T-helper 1 cell treated with Interleukin-12 subunit alpha and Interleukin-12 subunit beta and Interleukin-4 antibody, amounts not matched to agents 30 ng/mL and 1 ng/mL, for 36 hours (primary cell): ENCODE results near the gene ATCAY. TPM values are rescaled to one million over a fixed set of nuclear protein-coding genes. Genes with fewer than 3 reads are reported as not detected.
"Not testable (repeated sequence)": the region's sequence is repeated elsewhere in the genome, so short reads cannot be mapped to it uniquely, and the experiment has no call there.

Experiments used
- intact Hi-C: fragments of 100-400 bp; cut with micrococcal nuclease; formaldehyde crosslinking; loops from one replicate; pipeline ENCODE4 v1.15.1; 2024
- total RNA-seq: library from RNA; stranded (reverse); gene quantifications from 2 replicates; pipeline ENCODE4 v1.2.3, GENCODE V29; 2022

Gene ATCAY
- total RNA-seq, 1 donor from 2014 or later = not detected

DNA sequence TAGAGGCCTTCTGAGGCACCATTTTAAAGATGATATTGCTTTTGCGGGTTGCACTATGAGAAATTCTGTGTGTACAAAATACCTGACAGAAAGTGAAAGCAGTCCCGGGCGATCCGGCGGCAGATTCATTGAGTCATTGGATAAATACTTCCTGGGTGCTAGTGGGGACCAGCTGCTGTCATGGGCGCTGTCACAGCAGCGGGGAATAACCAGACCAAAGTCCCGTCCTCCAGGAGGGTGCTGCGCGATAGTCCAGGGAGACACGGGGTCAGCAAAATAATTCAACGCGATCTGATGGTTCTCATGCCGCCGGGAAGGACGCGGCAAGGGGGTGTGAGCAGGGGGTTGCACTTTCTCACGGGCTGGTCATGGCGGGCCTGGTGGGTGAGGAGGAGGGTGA is 25.2 kb upstream of the ATCAY start:
- intact Hi-C loops = no loop called here

DNA sequence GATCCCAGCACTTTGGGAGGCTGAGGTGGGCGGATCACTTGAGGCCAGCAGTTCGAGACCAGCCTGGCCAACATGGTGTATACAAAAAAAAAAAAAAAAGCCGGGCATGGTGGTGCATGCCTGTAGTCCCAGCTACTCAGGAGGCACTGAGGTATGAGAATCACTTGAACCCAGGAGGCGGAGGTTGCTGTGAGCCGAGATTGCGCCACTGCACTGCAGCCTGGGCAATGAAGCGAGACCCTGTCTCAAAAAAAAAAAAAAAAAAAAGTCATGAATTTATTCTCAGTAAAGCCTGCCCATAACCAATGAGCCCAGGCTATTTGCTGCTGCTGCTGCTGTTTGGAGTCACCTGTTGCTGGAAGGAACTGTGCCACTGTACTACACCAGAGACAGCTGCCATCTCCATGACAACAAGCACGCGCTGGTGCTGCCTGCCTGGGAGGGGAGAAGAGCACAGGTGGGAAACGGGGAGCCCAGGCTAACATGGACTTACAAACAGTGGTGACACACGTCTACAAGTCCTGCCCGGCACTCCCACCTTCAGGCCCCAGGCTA is 23.0 kb upstream of the ATCAY start:
- intact Hi-C loops = no loop called here

DNA sequence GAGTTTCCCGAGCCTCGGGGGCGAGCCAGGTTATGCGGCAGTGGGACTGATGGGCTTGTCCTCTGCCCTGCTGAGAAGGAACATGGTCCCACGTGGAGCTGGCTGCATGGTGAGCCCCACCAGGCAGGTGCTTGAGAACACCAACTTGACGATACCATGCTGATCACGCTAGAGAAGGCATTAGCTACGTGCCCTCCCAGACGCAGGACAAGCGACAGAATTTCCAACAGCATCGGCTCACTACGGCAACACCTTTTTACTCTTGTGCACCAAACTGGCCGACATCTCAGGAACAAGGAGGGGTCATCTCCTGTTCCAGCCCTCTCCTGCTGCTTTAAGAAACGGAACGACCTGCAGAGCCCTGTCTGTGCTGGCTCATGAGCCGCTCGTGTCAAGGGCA is 20.0 kb upstream of the ATCAY start:
- intact Hi-C loops = no loop called here

DNA sequence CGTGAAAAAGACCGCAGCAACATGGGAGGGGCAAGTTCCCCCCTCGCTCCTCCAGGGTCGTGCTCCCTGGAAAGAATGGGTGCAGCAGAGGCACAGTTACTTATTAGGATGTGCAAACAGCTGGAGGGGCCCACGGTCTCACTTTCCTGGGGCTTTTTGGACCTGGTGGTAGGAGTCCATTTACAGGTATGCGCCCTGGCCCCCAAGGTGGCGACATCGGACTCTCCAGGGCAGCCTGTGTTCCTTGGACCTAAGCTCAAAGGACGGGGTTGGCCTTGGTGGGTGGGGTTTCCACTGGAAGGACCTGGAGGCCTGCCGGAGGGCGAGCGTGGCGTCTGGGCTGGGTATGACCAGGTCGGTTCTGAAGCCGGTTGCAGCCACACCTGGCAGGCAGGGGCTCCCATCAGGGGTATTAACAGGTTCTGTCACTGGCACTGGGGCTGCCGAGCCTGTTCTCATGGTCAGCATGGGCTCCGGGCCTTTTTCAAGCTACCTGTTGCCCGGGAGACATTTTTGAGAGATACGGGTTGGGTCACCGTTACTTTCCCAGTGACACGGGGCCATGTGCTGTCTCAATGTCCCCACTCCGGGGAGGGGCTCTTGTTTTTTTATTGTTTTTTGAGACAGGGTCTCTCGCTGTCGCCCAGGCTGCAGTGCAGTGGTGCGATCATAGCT is 17.5 kb upstream of the ATCAY start:
- intact Hi-C loops = no loop called here

DNA sequence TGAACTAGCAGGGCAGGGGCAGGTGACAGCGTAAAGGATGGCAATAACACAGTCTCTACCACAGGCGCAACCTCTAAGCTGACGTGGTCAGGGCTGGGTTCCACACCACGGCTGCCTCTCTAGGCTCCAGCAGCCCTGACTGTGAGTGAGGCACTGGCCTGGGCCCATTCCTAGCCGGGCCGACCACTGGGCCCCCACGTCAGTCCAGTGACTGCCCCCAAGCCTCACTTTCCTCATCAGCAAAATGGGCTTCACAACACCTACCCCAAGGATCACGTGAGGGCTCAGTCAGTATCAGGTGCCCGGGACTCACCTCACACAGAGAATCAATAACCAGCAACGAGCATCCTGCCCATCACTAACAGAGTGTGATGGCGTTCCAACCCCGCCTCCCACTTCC is 16.8 kb upstream of the ATCAY start:
- intact Hi-C loops = no loop called here

DNA sequence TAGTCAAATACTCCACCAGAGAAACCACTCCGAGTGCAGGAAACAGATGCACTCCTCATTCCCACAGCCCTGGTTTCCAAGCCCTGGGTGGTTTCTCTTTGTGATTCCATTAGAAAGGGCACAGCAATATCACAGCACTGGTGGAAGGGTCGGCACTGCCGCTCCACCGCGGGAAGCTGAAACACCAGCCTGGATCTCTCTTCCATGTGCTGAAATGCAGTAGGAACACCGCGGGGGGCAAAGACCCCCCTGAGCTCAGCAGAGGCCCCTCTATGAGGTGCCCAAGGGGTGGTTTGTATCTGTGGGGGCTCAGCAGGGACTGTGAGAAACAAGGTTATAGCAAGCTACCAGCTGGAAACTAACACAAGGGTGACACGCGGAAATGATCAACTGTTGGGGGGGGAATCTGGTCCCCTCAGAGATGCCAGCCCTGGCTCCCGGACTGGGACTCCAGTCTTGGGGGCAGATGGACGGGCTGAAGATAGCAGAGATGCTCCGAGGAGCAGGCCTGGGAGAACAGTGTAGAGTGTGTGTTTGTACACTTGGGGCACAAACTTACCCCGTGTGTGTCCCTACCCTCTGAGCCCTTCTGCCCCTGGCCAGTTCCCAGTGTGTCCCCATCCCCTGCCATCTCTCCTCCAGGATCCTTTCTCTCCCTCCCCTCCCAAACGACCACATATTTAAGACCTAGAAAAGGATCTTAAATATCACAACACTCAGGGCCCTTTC is 13.4 kb upstream of the ATCAY start:
- intact Hi-C loops = no loop called here

DNA sequence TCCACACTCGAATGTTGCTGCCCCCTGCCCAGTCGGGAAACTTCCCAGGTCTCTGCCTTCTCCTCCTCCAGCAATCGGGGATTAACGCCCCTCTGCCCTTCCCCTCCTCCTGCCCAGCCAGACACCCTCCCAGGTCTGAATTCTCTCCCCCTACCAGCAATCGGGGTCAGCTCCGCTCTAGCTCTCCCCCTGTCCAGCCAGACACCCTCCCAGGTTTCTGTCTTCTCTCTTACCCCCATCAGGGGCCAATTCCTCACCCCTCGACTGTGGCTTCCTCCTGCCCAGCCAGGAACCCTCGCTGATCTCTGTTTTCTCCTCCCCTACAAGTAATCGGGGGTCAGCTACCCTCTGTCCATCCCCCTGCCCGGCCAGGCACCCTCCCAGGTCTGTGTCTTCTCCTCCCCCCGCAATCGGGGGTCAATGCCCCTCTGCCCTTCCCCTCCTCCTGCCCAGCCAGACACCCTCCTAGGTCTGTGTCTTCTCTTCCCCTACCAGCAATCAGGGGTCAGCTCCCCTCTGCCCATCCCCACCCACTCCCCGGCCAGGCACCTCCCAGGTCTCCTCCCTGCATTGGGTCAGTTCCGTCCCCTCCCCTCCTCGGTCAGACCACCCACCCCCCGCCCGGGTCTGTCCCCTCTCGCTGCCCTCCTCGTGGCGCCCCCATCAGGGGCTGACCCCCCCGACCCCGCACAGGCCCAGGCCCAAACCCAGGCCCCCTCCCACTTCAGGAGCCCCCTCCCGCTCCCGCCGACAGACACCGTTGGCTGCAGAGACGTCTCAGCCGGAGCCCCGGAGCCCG is 12.3 kb upstream of the ATCAY start:
- intact Hi-C loops = no loop called here

DNA sequence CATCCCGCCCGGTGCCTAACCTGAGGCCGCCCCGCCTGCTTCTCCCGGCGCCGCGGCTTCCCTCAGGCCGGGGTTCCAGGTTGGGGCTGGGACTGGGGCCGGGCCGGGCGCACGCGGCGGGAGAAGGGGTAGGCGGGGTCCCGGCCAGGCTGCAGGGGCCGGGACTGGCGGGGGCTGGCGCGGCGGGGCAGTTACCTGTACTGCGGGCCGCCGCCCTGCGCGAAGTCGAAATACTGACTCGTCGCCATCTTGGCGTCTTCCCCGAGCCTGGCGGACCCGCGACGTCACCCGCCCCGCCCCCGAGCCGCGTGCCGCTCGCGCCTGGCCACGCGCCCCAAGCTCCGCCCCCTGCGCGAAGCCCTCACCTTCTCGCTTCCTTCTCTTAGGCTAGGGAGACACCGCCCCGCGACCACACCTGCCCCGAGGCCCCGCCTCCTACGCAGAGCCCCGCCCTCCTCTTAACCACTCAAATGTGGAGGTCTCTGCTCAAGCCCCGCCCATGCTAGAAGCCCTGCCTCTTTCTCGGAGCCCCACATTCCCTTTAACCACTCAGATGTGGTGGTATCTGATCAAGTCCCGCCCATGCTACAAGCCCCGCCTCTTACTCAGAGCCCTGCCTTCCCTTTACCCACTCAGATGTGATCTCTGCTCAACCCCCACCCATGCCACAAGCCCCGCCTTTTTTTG is 11.6 kb upstream of the ATCAY start, which contains the start of gene ZFR2:
Gene ZFR2 (minus strand): TSS at position 269 of the 687 bp plus-strand sequence. CDS start 21 bp downstream, at position 248.
- intact Hi-C loops = no loop called here

DNA sequence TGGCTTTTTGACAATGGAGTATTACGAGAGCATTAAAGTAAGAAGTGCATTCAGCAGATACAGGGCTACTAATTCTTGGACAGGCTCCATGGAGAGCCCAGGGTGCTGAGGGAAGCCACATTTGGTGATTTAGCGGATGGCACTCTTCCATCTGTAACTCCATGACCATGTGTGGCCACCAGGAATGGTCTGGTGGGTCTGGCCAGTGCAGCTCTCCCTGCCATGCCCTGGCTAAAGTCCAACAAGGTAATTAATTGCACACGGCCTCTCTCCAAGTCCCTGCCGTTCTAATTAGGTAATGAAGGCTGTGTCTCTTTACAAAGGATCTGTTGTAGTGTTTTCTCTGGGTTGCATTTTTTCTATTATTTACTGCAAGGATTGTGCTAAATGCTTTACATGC is 7.3 kb upstream of the ATCAY start:
- intact Hi-C loops = no loop called here

DNA sequence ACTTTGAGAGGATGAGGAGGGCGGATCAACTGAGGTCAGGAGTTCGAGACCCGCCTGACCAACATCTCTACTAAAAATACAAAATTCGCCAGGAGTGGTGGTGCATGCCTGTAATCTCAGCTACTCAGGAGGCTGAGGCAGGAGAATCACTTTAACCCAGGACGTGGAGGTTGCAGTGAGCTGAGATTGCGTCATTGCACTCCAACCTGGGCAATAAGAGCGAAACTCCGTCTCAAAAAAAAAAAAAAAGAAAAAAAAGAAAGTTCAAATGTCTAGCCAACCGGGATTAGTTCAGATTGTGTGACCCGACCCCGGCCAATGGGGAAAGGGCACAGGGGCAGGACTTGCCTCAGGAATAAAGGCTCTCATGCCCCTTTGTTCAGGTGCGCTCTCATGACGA is 5.8 kb upstream of the ATCAY start:
- intact Hi-C loops = not testable (repeated sequence)

DNA sequence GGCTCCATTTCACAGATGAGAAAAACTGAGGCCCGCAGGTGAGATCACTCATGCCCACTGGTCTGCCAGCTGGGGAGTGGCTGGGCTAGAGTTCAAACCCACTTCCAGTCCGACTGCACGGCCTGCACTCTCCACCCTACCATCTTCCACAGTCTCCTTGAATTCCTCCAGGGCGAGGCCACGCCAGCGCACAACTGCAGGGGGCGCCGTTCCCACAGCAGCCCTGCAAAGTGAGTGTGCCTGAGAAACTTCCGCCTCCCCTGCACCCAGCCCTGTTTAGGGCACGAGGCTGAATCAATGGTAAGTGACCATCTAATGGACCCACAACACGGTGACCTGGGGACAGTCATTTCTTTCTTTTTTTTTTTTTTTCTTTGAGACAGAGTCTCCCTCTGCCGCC is 829 bp upstream of the ATCAY start:
- intact Hi-C loops = no loop called here

DNA sequence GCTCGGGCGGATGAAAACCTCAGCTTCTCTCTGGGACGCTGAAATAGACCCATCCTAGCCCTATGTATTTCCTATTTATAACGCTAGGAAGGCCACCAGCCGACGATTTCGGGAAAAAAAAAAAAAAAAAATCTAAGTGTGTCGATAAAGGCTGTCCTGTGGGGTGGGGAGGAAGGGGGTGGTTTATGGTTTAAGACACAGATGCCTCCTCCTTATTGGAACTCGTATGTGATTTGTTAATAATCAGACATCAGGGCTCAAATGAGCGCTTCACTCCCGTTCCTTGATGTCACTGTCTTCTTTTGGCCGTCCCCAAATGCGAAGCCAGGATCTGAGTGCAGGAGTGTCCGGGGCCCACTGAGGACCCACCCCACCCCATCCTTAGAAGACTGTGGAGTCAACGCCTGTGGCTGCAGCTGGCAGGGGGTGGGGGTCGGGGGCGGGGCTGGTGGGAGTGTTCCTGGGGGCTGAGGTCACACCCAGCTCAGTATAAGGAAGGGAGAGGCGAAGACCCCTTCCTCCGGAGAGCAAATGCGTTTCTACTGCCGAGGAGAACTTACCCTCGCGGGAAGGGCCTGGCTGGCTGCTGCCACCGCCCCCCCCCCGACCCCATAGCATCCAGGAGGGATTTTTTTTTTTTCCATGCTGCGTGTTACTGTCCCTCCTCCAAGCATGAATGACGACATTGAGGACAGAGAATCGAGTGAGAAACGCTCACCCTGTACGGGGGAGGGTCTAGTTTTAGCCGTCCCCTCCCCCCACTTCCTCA is 971 bp downstream of the ATCAY start:
- intact Hi-C loops = no loop called here

DNA sequence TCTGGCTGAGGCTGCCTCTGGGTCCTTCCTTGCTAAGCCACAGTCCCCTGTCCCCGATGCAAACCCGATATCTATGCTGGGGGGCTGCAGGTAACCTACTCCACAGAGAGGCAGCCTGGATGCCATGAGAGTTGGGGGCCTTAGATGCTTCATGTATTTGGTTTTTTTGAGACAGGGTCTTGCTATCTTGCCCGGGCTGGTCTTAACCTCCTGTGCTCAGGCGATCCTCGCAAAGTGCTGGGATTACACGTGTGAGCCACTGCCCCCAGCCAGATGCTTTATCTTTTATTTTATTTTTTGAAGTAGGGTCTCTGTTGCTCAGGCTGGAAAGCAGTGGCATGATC is 1.5 kb downstream of the ATCAY start:
- intact Hi-C loops = no loop called here

DNA sequence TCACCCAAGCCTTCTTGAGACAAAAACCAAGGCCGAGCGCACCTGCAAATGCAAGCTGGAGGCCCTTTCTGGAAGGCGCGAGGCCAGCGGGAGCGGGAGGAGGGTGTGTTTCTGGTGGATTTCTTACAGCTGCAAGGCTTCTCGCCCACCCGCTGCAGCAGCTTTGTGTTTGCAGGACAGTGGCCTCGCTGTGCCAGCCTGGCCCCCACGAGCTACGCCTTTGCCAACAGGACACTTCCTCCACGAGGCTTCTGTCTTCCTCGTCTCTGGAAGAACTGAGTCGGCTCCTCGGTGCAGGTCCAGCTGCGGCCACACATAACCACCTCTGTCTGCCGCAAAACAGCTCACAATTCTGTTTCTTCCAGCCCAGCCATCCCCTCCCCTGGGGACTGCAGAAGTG is 10.1 kb downstream of the ATCAY start:
- intact Hi-C loops = no loop called here

DNA sequence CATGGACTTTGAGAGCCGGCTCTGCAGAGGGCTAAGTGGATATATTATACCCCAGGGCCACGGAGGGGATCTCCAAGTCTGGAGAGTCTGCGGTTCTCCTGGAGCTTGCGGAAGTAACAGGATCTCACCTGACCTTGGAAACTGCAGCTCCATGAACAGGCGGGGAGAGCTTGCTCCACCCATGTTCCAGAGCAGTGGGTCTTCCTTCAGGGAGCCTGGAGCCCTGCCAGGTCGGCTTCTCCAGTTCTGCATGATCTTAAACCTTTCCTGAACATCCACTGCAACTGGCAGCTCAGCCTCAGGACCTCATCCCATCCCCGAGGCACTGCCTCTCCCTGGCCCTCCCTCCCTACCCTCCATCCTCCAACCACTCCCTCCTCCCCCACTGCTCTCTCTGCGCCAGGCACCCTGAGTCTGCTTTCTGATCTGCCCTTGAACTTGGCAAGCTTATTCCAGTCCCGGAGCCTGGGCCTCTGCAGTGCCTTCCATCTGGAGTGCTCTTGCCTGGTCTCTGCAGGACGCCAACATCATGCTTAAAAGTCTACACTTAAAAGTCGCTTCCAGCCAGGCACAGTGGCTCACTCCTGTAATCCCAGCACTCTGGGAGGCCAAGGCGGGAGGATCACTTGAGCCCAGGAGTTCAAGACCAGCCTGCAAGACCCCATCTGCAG is 13.2 kb downstream of the ATCAY start:
- intact Hi-C loops = no loop called here

DNA sequence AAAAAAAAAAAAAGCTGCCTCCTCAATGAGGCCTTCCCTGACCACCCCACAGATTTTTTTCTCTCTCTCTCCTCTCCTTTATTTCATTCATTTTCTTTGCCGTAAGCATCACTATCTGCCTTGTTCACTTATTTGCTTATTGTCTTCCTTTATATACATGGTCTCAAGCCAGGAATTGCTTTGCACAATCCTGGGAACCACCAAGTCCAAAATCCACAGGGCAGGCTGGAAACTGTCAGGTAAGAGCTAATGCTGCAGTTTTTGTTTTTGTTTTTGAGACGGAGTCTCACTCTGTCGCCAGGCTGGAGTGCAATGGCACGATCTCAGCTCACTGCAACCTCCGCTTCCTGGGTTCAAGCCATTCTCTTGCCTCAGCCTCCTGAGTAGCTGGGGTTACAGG is 14.5 kb downstream of the ATCAY start:
- intact Hi-C loops = not testable (repeated sequence)

DNA sequence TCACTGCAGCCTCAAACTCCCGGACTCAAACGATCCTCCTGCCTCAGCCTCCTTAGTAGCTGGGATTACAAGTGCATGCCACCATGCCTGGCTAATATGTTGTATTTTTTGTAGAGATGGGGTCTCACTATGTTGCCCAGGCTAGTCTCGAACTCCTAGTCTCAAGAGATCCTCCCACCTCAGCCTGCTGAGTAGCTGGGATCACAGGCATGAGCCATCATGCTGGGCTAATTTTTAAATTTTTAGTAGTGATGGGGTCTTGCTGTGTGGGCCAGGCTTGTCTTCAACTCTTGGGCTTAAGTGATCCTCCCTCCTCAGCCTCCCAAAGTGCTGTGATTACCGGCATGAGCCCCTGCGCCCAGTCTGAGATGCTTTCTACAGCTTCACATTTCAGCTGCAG is 15.3 kb downstream of the ATCAY start:
- intact Hi-C loops = no loop called here

DNA sequence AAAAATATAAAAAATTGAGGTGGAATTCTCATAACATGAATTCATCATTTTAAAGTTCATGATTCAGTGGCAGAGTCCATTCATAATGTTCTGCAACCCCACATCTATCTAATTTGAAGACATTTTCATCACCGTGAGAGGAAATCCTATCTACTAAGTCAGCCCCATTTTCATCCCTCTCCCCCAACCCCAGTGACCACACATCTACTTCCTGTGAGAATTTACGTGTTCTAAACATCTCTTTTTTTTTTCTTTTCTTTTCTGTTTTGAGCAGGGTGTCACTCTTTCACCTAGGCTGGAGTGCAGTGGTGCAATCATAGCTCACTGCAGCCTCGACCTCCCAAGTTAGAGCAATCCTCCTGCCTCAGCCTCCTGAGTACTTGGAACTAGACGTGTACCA is 17.5 kb downstream of the ATCAY start:
- intact Hi-C loops = no loop called here

DNA sequence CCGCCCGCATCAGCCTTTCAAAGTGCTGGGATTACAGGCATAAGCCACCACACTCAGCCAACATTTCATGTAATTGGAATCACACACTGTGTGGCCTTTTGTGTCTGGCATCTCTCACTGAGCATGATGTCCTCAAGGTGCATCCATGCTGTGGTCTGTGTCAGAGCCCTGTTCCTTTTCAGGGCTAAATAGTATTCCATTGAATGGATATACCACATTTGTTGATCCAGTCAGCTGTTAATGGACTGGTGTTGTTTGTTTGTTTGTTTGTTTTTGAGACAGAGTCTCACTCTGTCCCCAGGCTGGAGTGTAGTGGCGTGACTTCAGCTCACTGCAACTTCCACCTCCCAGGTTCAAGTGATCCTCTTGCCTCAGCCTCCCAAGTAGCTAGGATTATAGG is 17.9 kb downstream of the ATCAY start:
- intact Hi-C loops = no loop called here
